ENCODE data around the gene INTS4. TPM values are rescaled to one million over a fixed set of nuclear protein-coding genes. Genes with fewer than 3 reads are reported as not detected.
"Not testable (repeated sequence)": the region's sequence is repeated elsewhere in the genome, so short reads cannot be mapped to it uniquely, and the experiment has no call there.

Gene INTS4
- 10 to 100 TPM; 31.9 to 53.8 (median 43.7) TPM for total RNA-seq

DNA sequence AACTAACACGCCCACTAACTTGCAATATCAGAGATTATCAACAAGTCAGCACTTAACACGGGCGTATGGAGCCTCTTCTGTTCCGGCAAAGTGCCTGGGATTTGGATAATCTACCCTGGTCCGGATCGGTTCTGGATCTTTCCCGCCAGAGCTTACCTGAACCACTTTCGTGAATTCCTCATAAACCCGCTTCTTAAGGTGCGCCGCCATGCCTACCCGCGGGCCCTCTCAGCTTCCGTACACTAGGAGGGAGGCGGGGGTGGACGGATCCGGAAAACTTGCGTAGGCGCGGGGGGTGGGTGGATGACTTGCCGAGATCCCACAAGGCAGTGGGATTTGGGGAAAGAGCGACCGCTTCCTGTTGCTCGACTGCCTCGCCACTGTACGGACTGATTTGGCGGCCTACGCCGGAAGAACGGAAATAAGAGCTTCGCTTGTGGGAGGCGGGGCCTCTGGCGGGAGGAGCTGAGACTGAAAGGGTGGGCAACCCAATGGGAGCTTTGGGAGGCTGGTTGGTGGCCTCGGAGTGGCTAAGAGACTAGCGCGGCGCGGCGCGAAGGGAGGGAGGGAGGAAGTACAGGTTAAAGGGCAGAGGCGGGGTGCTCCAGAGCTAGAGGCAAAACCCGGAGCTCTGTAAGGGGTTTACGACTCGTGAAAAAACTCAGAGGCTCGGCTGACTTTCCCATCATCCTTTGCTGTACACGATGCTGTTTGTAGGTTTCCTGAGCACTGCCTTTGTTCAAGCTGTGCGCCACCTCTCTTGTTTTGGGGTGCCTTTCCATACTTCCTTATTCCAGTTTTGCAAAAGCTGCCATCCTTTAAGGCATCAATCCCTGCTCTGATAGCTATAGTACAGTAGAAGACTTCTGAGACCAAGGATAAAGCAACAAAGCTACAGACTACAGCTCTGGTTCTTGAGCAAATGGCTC lies at the start of gene INTS4:
TSS of gene INTS4 (minus strand) at position 235 of the 929 bp plus-strand sequence. CDS start at position 210, 25 bp downstream.
- Histone ChIP-seq H3K27me3 (no peaks in the 10 kb centered on the region), H3K9me3 (no peaks in the 10 kb centered on the region), H3K4me1 (peaks cover 9 to 14% of the 10 kb centered on the region in 2 donors), H3K4me3 (replicated peaks in 1 of 3) (peak within 1 kb of the TSS; percentile 34 to 56 (median 49)), H3K27ac (peak within 1 kb of the TSS; percentile 63 to 84 (median 68)), H3K36me3 (peaks cover under 1 to 6% of the 10 kb centered on the region in 2 donors)
- intact Hi-C loops (cut with DNase I), result loop anchor here (5.0 kb wide), 1 partner anchor 172 kb away; the partner anchor contains the start of genes AAMDC and RSF1
- WGBS, 2 donors, result 1% methylated on average over 45 to 47 of the region's 47 CpGs
- peak; percentile 99 for DNase-seq
- TF ChIP-seq, protein P1, sequence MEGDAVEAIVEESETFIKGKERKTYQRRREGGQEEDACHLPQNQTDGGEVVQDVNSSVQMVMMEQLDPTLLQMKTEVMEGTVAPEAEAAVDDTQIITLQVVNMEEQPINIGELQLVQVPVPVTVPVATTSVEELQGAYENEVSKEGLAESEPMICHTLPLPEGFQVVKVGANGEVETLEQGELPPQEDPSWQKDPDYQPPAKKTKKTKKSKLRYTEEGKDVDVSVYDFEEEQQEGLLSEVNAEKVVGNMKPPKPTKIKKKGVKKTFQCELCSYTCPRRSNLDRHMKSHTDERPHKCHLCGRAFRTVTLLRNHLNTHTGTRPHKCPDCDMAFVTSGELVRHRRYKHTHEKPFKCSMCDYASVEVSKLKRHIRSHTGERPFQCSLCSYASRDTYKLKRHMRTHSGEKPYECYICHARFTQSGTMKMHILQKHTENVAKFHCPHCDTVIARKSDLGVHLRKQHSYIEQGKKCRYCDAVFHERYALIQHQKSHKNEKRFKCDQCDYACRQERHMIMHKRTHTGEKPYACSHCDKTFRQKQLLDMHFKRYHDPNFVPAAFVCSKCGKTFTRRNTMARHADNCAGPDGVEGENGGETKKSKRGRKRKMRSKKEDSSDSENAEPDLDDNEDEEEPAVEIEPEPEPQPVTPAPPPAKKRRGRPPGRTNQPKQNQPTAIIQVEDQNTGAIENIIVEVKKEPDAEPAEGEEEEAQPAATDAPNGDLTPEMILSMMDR (IDR thresholded peaks at IDR 0.05), result no peak
- peak in 1 of 2 donors; percentile 49 for TF ChIP-seq POLR2A (IDR thresholded peaks at IDR 0.05)

- H3K9me3 ChIP-seq, result no peaks in the 10 kb centered on the region
- H3K4me1 ChIP-seq, result peaks cover 14 to 39% of the 10 kb centered on the region in 2 donors
- no peaks in the 10 kb centered on the region for H3K36me3 ChIP-seq
- WGBS, 2 donors, result 82 to 89% methylated on average over 14 of the region's 14 CpGs
- no peak overlapping the region for H3K4me3 ChIP-seq (replicated peaks in 1 of 3)
- TF ChIP-seq, protein P1 (IDR thresholded peaks at IDR 0.05), result no peak
- TF ChIP-seq POLR2A (IDR thresholded peaks at IDR 0.05), result no peak
- intact Hi-C loops (cut with DNase I), result no loop called here
- H3K27ac ChIP-seq, result no peak overlapping the region
- no peaks in the 10 kb centered on the region for H3K27me3 ChIP-seq
- DNase-seq, result peak; percentile 15 to 45
These were observed 47.5 kb upstream of the INTS4 start for GRCh38 chr11:78041843-78042440.

GRCh38 chr11:78041380-78041719 lies 46.9 kb upstream of the INTS4 start:
- H3K4me3 ChIP-seq (replicated peaks in 1 of 3); DNase-seq; H3K9me3 ChIP-seq; H3K27me3 ChIP-seq; intact Hi-C loops (cut with DNase I); H3K27ac ChIP-seq; H3K36me3 ChIP-seq: not testable (repeated sequence)
- 95 to 98% methylated on average over 8 of the region's 8 CpGs for WGBS, 2 donors
- peaks cover 14 to 37% of the 10 kb centered on the region in 2 donors for H3K4me1 ChIP-seq

DNA sequence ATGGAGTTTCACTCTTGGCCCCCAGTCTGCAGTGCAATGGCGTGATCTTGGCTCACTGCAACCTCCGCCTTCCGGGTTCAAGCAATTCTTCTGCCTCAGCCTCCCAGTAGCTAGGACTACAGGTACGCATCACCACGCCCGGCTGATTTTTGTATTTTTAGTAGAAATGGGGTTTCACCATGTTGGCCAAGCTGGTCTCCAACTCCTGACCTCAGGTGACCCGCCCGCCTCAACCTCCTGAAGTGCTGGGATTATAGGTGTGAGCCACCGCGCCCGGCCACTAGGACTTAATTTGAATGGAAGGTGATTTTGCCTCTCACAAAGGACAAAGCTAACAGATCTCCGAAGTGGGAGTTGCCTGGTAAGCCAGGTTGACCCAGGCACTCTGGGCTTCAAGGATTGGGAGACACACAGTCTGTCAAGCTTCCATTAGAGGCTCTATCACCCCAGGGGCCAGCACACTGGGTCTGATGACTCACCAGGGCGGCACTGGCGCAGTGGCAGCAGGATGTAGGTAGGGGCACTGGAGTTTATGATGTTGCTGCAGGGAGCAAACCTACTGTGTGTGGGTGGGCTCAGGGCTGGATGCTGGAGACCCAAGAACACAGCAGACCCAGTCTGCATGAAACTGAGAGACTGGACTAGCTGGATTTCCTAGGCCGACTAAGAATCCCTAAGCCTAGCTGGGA lies 46.4 kb upstream of the INTS4 start:
- intact Hi-C loops (cut with DNase I), result no loop called here
- DNase-seq, result peak; percentile 47 to 51
- TF ChIP-seq, protein P1 (IDR thresholded peaks at IDR 0.05), result no peak
- no peak for TF ChIP-seq POLR2A (IDR thresholded peaks at IDR 0.05)
- H3K4me1 ChIP-seq, result peaks cover 14 to 32% of the 10 kb centered on the region in 2 donors
- no peaks in the 10 kb centered on the region for H3K27me3 ChIP-seq
- no peaks in the 10 kb centered on the region for H3K36me3 ChIP-seq
- H3K27ac ChIP-seq, result peak overlapping the region; percentile 66 to 82 (median 68)
- WGBS, 2 donors, result 72 to 78% methylated on average over 15 of the region's 15 CpGs
- H3K4me3 ChIP-seq (replicated peaks in 1 of 3), result no peak overlapping the region
- H3K9me3 ChIP-seq, result no peaks in the 10 kb centered on the region

DNA sequence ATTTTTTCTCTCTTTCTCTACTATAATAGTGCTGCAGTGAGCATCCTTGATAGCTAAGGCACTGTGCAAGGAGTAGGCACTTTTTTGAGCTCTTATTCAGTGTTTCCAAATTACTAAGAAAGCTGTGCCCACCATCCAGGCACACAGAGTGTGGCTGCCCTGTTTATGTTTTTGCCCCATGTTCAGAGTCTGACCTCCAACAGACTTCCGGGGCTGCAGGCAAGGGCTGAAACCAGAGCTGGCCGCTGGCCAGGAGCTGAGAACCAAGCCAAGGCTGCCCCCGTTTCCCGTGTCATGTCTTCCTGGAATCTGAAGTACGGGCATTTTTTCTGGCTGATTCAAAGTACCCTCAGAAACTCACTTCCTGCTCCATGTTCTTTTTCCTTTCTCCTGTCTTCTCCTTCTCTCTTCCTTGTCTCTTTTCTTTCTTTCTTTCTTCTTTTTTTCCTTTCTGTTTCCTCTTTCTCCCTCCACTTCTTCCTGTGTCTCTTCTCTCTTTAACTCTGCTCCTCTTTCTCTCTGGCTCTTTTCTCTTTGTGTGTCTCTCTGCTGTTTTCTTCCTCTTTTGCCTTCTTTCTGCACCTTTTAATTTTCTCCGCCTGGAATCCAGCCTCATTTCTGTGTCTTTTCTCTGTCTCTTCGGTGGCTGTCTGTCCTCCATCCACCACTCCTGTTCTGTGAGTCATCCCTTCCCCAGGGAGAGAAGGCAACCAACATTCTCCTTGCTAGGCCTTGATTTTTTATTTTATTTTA lies 45.6 kb upstream of the INTS4 start:
- Histone ChIP-seq H3K27ac (peak overlapping the region; percentile 66 to 82 (median 68)), H3K4me1 (peaks cover 14 to 25% of the 10 kb centered on the region in 2 donors), H3K9me3 (no peaks in the 10 kb centered on the region), H3K4me3 (replicated peaks in 1 of 3) (no peak overlapping the region), H3K27me3 (no peaks in the 10 kb centered on the region), H3K36me3 (no peaks in the 10 kb centered on the region)
- TF ChIP-seq, protein P1 (IDR thresholded peaks at IDR 0.05), result no peak
- no peak for TF ChIP-seq POLR2A (IDR thresholded peaks at IDR 0.05)
- DNase-seq, result peak; percentile 81 to 85
- intact Hi-C loops (cut with DNase I), result no loop called here
- WGBS, 2 donors, result 18 to 19% methylated on average over 7 of the region's 7 CpGs

Data from thyroid gland (tissue), 4 donors.